Measurements from ENCODE around the gene PTPRK. TPM values are rescaled to one million over a fixed set of nuclear protein-coding genes. Genes with fewer than 3 reads are reported as not detected.

The PTPRK gene
- total RNA-seq, 1 experiment from 2014 or later: 53.8 TPM

- POLR2A ChIA-PET (ENCODE audit: unreplicated experiment): no interaction called here
- Histone ChIP-seq H2AFZ (ENCODE audit: low read length) (no peak overlapping the region), H3F3A (ENCODE audit: low read length, unreplicated experiment) (no peaks in the 10 kb centered on the region), H3K9me3 (ENCODE audit: low read length) (no peaks in the 10 kb centered on the region), H3K36me3 (ENCODE audit: low read depth, low read length) (no peaks in the 10 kb centered on the region), H4K20me1 (ENCODE audit: low read length) (no peaks in the 10 kb centered on the region), H3K79me2 (ENCODE audit: low read length) (no peaks in the 10 kb centered on the region), H3K27me3 (ENCODE audit: low read length) (no peaks in the 10 kb centered on the region), H3K4me2 (ENCODE audit: low read length) (no peak overlapping the region), H3K27ac (ENCODE audit: low read length) (no peak overlapping the region), H3K4me3 (ENCODE audit: low read length) (no peak overlapping the region), H3K9ac (ENCODE audit: low read length) (no peak overlapping the region), H3K4me1 (ENCODE audit: insufficient read depth, low read length) (no peaks in the 10 kb centered on the region), H3K9me2 (replicated peaks; ENCODE audit: low read length) (no peaks in the 10 kb centered on the region)
- DNase-seq: no peak
- no peak for TF ChIP-seq EZH2 (IDR thresholded peaks at IDR 0.05; ENCODE audit: low read length, unreplicated experiment)
- TF ChIP-seq EZH2phosphoT487 (IDR thresholded peaks at IDR 0.05; ENCODE audit: borderline replicate concordance, low read length): no peak
- no peak for TF ChIP-seq CTCF (conservative IDR thresholded peaks at IDR 0.05; ENCODE audit: low read depth, low read length)
- CTCF ChIA-PET: no interaction called here
- no TSS peak for BruUV-seq (replicated peaks)
- ATAC-seq: no peak
- intact Hi-C loops (cut with micrococcal nuclease): no loop called here
Observed at GRCh38 chr6:128200789-128201188, 319.6 kb downstream of the PTPRK start.

- Histone ChIP-seq H3K4me2 (ENCODE audit: low read length) (no peak overlapping the region), H3K9me3 (ENCODE audit: low read length) (no peaks in the 10 kb centered on the region), H3K36me3 (ENCODE audit: low read depth, low read length) (no peaks in the 10 kb centered on the region), H4K20me1 (ENCODE audit: low read length) (no peaks in the 10 kb centered on the region), H2AFZ (ENCODE audit: low read length) (no peak overlapping the region), H3K4me1 (ENCODE audit: insufficient read depth, low read length) (no peaks in the 10 kb centered on the region), H3K79me2 (ENCODE audit: low read length) (no peaks in the 10 kb centered on the region), H3K9ac (ENCODE audit: low read length) (no peak overlapping the region), H3K4me3 (ENCODE audit: low read length) (no peak overlapping the region), H3K27me3 (ENCODE audit: low read length) (no peaks in the 10 kb centered on the region), H3F3A (ENCODE audit: low read length, unreplicated experiment) (no peaks in the 10 kb centered on the region), H3K27ac (ENCODE audit: low read length) (no peak overlapping the region), H3K9me2 (replicated peaks; ENCODE audit: low read length) (no peaks in the 10 kb centered on the region)
- ATAC-seq (no peak), DNase-seq (no peak)
- ChIA-PET POLR2A (ENCODE audit: unreplicated experiment) (no interaction called here), CTCF (no interaction called here)
- no peak for TF ChIP-seq CTCF (conservative IDR thresholded peaks at IDR 0.05; ENCODE audit: low read depth, low read length)
- TF ChIP-seq EZH2phosphoT487 (IDR thresholded peaks at IDR 0.05; ENCODE audit: borderline replicate concordance, low read length): no peak
- TF ChIP-seq EZH2 (IDR thresholded peaks at IDR 0.05; ENCODE audit: low read length, unreplicated experiment): no peak
- BruUV-seq (replicated peaks): no TSS peak
- intact Hi-C loops (cut with micrococcal nuclease): no loop called here
Observed at GRCh38 chr6:128199461-128199860, 320.9 kb downstream of the PTPRK start.

- no peak overlapping the region for H3K4me3 ChIP-seq (ENCODE audit: low read length)
- DNase-seq: no peak
- H3K79me2 ChIP-seq (ENCODE audit: low read length): no peaks in the 10 kb centered on the region
- H2AFZ ChIP-seq (ENCODE audit: low read length): no peak overlapping the region
- no peaks in the 10 kb centered on the region for H3K4me1 ChIP-seq (ENCODE audit: insufficient read depth, low read length)
- H3K9me2 ChIP-seq (replicated peaks; ENCODE audit: low read length): no peaks in the 10 kb centered on the region
- no peak overlapping the region for H3K9ac ChIP-seq (ENCODE audit: low read length)
- TF ChIP-seq EZH2phosphoT487 (IDR thresholded peaks at IDR 0.05; ENCODE audit: borderline replicate concordance, low read length): no peak
- no peaks in the 10 kb centered on the region for H3K36me3 ChIP-seq (ENCODE audit: low read depth, low read length)
- ATAC-seq: no peak
- no peaks in the 10 kb centered on the region for H3K27me3 ChIP-seq (ENCODE audit: low read length)
- no peak overlapping the region for H3K27ac ChIP-seq (ENCODE audit: low read length)
- intact Hi-C loops (cut with micrococcal nuclease): no loop called here
- ChIA-PET CTCF (no interaction called here), POLR2A (ENCODE audit: unreplicated experiment) (interaction anchor here (0.7 kb wide), 1 partner anchor 78 kb away, joined by 3 read pairs; no protein-coding TSS in a partner anchor)
- no peaks in the 10 kb centered on the region for H3F3A ChIP-seq (ENCODE audit: low read length, unreplicated experiment)
- H3K9me3 ChIP-seq (ENCODE audit: low read length): no peaks in the 10 kb centered on the region
- H3K4me2 ChIP-seq (ENCODE audit: low read length): no peak overlapping the region
- no peaks in the 10 kb centered on the region for H4K20me1 ChIP-seq (ENCODE audit: low read length)
- no TSS peak for BruUV-seq (replicated peaks)
Observed at GRCh38 chr6:128192972-128193371, 327.4 kb downstream of the PTPRK start.

Measured in PC-3 (cell line).